NCI-H748 treated with DMSO at 0.1 percent for 48 hours (cell line): ENCODE results near the gene ZER1.
A peak's percentile ranks its signal among the peaks of the same experiment; 100 is the strongest.
"Not testable (repeated sequence)": the region's sequence is repeated elsewhere in the genome, so short reads cannot be mapped to it uniquely, and the experiment has no call there.

ENCODE experiments used
- DNase-seq: peaks from one replicate; lab custom pipeline; 2025; lab: John Stamatoyannopoulos, UW

The ZER1 gene

DNA sequence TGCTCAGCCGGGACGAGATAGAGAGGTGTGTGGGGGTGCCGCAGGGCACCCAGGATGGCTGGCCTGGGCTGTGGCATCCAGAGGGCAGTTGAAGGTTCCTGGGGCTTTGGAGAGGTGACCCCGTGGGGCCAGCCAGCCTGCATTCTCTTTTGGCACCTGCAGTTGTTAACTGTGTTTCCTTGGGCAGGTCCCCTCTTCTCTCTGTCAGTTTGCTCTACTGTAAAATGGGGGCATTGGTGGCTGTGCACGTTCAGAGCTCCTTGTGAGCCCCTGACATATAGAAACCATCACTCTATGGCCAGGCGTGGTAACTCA, 56.3 kb downstream of the ZER1 start:
- no peak for DNase-seq

DNA sequence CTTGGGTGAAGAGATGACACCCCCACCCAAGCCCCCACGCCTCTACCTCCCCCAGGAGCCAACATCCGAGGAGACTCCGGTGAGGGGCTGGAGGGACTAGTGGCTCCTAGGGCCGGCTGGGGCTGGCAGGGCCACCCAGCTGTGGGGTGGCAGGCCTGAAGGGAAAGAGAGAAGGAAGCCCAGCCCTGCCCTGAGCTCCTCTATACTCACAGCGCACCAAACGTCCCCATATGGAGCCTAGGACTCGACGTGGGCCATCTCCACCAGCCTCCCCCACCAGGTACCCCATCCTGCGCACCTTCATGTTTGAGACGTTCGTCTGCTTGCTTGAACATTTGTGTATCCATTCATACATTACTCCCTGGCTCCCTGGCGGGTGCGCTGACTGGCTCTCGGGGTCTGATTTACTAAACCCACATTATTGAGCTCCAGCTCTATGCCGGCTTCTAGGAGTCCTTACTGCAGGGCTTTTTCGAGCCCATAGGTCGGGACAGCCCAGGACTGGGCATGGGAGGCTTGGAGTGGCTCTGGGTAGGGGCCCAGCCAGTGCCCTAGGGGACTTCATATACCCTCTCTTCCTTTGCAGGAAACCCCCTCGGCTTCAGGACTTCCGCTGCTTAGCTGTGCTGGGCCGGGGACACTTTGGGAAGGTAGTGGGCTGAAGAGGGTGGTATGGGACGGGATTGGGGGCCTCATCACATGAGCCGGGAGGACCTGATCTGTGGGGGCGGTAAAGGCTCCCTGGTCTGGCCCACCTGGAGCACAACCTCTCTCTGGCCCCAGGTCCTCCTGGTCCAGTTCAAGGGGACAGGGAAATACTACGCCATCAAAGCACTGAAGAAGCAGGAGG, 56.9 kb downstream of the ZER1 start:
- DNase-seq, result no peak

DNA sequence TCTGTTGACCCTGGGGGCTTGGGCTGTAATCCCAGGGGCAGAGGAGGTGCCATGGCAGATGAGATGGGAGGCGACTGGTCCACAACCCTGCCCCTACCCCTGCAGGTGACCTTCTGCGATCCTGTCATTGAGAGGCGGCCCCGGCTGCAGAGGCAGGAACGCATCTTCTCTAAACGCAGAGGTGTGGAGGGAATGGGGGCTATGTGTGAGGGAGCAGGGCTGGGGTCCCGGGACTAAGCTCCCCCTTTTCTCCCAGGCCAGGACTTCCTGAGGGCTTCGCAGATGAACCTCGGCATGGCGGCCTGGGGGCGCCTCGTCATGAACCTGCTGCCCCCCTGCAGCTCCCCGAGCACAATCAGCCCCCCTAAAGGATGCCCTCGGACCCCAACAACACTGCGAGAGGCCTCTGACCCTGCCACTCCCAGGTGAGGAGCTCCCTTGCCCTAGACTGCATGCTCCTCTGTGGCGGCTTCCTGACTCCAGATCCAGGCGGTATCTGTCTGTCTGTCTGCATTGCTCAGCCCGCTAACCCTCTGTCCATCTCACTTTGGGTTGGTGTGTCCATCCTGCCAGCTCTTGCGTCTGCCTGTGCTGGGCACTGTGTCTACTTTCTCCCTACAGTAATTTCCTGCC, 57.7 kb downstream of the ZER1 start:
- DNase-seq, result no peak

DNA sequence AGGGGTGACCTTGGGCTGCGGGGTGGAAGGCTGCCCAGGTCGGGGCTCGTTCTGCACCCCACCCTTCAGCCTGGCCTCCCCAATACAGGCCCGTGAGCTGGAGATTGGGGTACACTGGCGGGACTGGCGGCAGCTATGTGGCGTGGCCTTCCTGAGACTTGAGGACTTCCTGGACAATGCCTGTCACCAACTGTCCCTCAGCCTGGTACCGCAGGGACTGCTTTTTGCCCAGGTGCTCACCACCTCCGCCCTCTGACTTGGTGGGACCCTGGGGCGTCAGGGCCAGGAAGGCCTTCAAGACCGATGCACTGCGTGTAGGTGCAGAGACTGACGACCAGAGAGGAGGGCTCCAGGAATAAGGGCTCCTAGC, 58.3 kb downstream of the ZER1 start:
- no peak for DNase-seq

DNA sequence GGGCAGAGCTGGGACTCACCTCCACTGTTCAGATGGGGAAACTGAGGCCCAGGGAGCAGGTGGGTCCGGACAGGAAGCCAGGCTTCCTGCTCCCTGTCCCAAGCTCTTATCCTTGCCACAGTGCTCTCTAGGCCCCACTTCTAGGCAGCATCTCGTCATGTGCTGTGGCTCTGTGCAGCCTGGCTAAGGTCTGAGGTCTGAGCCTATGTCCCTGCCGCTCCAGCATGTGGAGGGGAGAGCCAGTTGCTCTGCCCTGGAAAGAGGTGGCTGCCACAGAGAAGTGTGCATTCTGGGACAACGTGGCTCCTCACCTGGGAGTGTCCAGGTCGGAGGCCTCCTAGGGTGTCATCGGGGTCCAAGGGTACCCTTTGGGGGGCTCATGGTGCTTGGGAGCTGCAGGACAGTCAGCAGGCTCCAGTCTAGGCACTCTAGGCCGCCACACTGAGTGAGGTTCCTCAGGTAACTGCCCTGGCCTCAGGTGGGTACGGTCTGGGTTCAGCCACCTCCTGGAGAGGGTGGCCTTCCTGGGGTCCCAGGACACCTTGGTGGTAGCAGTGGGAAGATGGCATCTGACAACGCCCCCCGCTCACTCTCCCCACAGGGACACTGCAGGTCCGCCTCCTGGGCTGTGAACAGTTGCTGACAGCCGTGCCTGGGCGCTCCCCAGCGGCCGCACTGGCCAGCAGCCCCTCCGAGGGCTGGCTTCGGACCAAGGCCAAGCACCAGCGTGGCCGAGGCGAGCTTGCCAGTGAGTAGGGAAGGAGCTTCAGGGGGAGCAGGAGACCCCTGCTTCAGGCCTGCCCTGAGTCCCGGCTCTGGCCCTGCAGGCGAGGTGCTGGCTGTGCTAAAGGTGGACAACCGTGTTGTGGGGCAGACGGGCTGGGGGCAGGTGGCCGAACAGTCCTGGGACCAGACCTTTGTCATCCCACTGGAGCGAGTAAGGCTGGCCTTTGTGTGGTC, 59.0 kb downstream of the ZER1 start:
- no peak for DNase-seq

DNA sequence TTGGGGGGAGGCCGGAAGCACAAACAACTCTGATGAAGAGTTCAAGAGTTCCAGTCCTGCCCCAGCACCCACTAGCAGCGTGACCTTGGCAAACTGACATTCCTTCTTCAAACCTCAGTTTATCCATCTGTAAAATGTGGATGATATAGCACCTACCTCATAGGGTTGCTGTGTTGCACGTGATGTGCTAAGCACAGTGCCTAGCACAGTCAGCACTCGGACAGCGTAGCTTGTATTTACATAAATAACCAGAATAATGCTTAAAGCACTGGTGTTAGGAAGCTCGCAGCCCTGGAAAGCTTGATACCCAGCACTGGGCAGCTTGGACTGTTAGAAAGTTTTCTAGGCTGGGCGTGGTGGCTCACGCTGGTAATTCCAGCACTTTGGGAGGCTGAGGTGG, 64.3 kb downstream of the ZER1 start:
- no peak for DNase-seq

DNA sequence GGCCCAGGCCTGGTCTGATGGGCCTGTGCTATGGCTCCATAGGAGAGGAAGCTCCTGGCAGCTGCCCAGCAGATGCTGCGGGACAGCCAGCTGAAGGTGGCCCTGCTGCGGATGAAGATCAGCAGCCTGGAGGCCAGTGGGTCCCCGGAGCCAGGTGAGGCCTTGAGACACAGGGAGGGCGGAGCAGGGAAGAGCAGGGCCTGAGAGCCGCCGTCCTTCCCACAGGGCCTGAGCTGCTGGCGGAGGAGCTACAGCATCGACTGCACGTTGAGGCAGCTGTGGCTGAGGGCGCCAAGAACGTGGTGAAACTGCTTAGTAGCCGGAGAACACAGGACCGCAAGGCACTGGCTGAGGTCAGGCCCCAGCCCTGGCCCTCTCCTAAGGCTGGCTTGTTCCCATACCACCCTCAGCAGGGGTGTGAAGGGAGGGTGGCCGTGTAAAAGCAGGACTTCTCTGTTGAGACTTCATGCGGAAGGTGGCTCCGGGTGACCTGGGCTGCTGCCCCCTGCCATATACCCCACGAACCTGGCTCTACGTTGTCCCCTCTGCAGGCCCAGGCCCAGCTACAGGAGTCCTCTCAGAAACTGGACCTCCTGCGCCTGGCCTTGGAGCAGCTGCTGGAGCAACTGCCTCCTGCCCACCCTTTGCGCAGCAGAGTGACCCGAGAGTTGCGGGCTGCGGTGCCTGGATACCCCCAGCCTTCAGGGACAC, 64.9 kb downstream of the ZER1 start:
- no peak for DNase-seq

DNA sequence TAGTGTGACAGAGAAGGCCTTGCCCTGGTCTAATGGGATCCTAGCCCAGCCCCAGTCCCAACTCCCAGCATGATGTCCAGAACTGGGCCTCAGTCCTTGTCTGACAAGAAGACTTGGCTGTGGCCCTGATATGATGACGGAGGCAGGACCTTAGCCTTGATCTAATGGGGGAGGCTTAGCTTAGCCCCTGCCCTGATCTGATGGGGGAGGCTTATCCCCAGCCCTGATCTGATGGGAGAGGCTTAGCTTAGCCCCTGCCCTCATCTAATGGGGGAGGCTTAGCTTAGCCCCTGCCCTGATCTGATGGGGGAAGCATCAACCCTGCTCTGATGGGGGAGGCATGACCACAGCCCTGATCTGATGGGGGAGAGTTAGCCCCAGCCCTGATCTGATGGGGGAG, 65.7 kb downstream of the ZER1 start:
- no peak for DNase-seq

DNA sequence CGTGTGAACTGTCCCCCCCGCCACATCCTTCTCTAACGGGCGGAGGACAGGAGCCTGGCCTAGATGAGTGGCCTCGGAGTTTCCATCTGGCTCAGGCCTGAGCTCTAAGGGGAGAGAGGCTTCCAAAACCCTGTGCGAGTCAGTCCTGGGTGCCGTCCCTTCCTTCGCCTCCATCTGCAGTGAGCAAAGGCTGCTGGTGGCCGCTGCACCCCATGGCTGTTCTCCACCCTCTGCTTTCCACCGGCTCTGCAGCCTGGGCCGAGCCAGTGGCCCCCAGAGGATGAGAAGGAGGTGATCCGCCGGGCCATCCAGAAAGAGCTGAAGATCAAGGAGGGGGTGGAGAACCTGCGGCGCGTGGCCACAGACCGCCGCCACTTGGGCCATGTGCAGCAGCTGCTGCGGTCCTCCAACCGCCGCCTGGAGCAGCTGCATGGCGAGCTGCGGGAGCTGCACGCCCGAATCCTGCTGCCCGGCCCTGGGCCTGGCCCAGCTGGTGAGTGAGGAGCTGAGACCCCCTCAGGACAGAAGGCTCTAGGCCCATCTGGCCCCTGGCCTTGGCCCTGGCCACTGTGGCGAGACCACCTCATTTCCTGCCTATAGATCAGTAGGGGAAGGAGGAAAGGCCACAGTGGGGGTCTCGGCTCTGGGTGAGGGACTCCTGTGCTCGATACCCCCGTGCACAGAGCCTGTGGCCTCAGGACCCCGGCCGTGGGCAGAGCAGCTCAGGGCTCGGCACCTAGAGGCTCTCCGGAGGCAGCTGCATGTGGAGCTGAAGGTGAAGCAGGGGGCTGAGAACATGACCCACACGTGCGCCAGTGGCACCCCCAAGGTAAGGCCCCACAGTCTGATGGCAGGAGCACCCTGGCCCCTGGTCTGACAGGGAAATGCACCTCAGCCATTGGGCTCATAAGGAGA, 66.4 kb downstream of the ZER1 start:
- no peak for DNase-seq

DNA sequence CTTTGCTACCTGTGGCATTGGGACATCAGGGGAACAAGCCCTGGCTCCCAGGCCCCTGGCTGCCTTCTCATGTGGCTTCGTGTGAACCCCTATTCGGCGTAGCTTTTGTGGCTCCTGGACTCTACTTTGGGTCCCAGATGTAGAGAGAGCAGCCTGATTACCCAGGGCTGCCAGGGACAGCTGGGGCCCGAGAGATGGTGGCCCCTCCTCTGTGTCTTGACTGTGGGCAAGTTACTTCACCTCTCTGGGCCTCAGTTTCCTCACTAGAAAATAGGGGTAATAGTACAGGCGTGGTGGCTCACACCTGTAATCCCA, 67.4 kb downstream of the ZER1 start:
- no peak for DNase-seq

DNA sequence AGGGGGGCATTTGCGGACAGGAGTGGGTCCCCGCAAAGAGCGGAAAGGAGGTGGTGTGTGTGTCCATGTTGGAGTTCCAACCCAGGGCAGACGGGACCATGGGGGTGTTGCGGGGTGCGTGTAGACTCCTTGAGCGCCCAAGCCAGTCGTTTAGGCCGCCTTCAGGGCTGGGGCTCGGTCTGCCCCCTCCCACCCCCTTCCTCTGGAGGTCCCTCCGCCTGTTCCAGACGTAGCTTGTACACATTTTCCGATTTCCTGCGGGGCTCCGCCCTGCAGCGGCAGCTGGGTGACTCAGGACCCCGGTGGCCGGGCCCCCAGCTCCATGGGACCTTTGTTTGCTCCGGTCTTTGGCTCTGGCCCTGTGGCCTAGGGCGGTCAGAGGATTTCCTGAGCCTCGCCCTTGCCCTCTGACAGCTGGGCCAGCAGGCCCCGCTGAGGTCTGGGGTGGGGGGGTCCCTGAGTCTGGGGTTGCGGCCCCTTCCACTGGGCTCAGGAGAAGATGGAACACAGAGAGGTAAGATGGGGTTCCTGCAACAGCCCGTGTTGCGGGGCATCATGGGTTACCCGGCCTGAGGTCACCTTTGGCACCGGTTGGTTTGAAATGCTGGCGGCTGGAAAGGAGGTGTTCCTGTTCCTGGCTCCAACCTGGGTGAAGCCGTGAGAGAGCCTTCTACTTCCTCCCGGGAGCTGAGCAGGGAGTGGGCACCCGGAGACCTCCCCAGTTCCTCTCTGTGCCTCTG, 67.9 kb downstream of the ZER1 start:
- no peak for DNase-seq

DNA sequence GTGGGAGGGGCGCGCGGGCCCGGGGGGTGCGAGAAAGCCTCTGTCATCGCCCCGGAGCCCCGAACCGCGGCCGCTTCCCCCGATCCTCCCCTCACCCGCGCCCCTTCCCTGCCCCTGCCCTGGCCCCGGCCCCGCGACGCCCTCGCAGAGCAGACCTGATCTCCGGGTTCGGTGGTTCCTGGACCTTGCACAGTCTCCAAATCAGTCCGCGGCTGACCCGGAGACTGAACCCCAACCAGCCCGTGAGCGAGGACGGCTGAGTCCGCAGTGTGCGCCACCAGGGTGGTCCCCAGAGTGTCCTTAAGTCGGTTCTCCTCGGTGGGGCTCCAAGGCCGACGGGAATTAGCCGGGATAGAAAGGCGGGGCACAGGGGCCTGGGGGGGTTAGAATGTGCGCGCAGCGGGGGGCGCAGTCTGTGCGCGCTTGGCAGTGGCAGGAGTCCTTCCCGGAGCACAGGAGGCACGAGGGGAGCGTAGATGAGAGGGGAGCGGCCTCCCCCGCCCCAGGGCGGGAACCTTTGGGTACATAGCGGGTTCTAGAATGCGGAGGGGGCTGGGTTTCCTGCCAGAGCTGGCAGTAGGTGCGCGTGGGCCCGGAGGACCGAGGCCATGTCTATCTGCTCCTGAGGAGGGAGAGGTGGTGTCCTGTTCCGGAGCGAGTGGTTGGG, 68.6 kb downstream of the ZER1 start:
- no peak for DNase-seq

DNA sequence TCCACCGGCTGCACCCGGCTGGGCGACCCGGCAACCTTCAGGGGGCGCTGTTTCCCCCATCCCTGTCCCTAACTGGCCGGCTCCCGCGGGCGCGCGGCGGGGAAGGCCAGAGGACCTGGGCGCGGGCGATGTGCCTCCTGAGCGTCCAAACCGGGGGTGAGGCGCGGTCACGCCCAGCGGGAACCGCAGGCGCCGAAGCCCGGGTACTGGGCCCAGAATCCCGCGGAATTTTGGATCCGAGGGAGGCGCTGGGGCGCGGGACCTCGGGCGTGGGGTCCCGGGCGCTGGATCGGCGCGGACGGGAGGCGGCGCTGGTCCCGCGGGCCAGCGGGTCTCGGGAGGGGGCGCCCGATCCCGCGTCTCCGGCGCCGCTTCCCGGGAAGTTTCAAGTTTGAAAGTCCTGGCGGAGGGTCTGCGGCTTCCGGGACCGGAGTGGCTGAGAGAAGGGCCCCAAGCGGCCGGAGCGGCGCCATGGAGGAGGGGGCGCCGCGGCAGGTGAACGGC, 69.2 kb downstream of the ZER1 start, which contains the start of gene PKN3:
Gene PKN3, plus strand, starts transcription at position 59 of the 504 bp plus-strand sequence. Its CDS starts 413 bp downstream, at position 472.
- DNase-seq, result peak; percentile 70

DNA sequence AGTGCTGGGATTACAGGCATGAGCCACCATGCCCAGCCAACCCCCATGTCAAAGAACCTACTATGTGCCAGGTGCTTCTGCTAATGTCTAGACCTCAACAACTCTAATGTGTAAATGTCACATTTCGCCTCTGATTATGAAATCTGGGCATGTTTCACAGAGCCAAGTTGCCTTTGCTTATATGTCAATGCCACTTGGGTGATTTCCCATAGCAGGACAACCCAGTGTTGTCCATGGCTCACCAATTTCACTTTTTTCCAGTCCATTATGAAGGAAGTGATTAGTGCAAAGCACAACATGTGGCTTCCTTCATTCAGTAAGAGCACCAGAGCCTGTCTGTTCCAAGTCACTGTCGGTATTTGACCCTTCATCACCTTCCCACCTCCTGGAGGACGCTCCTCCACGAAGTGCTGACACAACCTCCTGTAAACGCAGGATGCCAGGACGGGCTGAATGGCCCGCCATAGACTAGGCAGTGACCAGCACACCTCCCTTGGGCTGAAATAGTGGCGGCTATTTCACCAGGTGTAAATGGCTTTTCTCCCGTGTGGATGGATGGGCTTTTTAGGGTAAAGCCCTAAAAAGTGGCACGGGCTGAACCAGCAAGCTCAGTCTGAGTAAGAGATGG, 70.4 kb downstream of the ZER1 start:
- DNase-seq, result no peak

DNA sequence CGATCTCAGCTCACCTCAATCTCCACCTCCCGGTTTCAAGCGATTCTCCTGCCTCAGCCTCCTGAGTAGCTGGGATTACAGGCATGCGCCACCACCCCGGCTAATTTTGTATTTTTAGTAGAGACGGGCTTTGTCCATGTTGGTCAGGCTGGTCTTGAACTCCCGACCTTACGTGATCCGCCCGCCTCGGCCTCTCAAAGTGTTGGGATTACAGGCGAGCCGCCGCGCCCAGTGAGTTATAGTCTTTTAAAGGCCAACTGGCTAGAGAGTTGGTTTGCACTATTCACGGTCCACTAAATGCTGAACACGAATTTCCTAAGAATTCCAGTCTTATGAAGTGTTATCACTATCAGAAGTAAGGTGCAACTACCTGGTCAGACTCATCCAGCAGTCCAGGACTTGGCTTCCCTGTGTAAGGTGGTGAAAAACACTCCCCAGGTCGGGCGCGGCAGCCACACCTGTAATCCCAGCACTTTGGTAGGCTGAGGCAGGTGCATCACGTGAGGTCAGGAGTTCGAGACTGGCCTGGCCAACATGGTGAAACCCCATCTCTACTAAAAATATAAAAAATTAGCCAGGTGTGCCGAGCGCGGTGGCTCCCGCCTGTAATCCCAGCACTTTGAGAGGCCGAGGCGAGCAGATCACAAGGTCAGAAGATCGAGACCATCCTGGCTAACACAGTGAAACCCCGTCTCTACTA, 72.5 kb downstream of the ZER1 start:
- not testable (repeated sequence) for DNase-seq

DNA sequence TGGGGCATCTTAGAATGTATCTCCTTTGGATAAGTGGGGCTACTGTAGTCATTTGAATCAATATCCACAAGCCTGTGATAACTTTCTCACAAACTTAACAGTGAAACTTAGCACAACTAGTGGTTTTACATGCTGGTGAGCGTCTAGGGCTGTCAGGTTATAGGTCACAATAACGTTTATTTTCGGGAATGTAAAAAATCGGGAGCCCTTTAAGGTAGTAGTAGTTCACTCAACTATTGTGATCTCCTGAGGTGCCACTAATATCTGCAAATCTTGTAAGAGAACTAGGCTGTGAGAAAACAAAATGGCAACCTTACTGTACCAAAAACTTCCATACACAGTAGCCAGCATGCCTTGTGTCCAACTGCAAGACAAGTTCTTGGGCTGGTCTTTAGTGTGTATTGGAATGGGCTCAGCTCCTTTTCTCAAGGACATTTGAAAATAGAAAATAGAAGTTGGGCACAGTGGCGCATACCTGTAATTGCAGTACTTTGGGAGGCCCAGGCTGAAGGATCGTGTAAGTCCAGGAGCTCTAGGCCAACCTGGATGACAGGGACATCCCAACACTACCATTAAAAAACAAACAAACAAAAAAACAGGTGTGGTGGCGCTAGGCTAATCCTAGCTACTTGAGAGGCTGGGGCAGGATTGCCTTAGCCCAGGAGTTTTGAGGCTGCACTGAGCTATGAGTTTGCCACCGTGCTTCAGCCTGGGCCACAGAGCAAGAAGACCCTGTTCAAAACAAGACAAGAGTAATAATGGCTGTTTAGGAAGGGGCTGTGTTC, 74.6 kb downstream of the ZER1 start:
- no peak for DNase-seq

DNA sequence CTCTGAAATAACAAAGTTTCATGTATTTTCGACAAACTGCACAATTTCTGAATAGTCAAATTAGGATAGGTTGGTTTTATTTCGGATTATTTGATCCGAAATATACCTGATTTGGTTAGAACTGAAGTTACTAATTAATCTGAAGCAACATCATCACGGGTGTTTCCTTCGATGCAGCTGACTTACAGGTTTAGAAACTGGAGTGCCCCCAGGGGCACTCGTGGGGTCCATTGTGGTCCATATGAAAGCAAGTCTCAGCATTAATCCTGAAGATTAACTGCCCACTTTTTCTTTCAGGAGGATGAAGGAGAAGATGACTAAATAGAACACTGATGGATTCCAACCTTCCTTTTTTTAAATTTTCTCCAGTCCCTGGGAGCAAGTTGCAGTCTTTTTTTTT, 77.4 kb downstream of the ZER1 start:
- no peak for DNase-seq

DNA sequence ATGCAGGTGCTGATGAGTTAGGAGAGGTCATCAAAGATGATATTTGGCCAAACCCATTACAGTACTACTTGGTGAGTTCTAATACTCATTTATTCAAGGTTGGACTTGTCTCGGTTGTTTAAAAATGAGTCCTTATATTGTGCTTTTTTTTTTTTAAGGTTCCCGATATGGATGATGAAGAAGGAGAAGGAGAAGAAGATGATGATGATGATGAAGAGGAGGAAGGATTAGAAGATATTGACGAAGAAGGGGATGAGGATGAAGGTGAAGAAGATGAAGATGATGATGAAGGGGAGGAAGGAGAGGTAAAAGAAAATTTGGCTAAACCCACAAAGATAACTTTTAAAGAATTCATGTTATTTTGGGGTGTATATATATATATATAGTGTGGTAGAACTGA, 78.0 kb downstream of the ZER1 start:
- not testable (repeated sequence) for DNase-seq
